AG09319 (cell line): ENCODE results near the gene ZIC2.

Source experiments
- DNase-seq: peaks from one replicate; pipeline ENCODE4 v3.0.0-alpha.2; 2010; ENCODE audit warnings: low read depth; ENCODE audit errors: extremely low read depth
- CTCF ChIP-seq: IDR thresholded peaks from 2 replicates; pipeline ENCODE4 v1.5.1; 2011; ENCODE audit warnings: low read depth, mild to moderate bottlenecking, inconsistent platforms, low read length, moderate library complexity

Gene ZIC2

GRCh38 chr13:99977912-99978798 is 3.4 kb upstream of the ZIC2 start:
- DNase-seq = no peak
- no peak for TF ChIP-seq CTCF

GRCh38 chr13:99978799-99979452 is 2.7 kb upstream of the ZIC2 start:
- no peak for TF ChIP-seq CTCF
- no peak for DNase-seq

GRCh38 chr13:99979453-99980200 is 2.0 kb upstream of the ZIC2 start:
- no peak for DNase-seq
- TF ChIP-seq CTCF = no peak

- TF ChIP-seq CTCF = no peak
- peak; percentile 5 for DNase-seq
These were observed 1.3 kb upstream of the ZIC2 start for GRCh38 chr13:99980201-99980823.

- TF ChIP-seq CTCF = no peak
- no peak for DNase-seq
These were observed 505 bp upstream of the ZIC2 start for GRCh38 chr13:99980824-99981734.

- no peak for DNase-seq
- TF ChIP-seq CTCF = no peak
These were observed 599 bp downstream of the ZIC2 start for GRCh38 chr13:99982036-99982730.
